Measurements from ENCODE around the gene LRCH3. TPM values are rescaled to one million over a fixed set of nuclear protein-coding genes. Genes with fewer than 3 reads are reported as not detected.

The LRCH3 gene
- total RNA-seq, 1 experiment from 2014 or later, result 75.8 TPM

DNA sequence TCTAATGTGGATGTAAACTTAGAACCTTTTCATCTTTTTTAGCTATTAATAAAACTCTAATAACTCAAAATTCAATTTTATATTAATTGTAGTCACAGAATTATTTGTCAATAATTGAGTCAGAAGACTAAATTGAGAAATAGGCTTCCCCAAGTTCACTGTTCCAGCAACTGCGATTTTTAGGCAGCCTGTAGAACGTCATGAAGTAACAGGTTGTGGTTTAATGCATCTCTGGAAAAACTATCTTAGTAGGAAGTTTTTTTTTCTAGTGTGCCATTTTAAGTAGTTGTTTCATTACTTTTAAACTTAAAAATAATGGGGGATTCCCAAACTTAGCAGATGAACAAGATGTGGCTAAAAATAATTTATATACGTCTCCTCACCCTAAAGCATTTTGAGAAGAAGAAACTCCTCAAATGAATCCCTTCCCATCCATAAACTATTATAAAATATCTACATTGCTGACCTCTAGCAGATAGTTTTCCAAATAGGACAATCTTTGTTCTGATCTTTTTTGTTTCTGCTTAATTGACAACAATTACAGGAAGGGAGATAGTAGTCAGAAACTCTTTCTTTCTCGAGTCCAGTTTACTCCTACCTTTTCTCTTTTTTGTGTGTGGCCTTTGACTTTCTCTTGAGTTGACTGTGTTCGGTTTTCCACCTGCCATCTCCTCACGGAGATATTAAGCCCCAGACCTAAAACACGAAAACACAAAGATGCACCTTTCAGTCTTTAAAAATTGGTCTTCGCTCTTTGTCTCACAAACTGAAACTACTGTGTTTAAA, 43.1 kb downstream of the LRCH3 start:
- Histone ChIP-seq H3K4me1 (ENCODE audit: control insufficient read depth, insufficient read depth, low read length) (no peaks in the 10 kb centered on the region), H3K27me3 (ENCODE audit: control insufficient read depth, insufficient read depth, low read length) (no peaks in the 10 kb centered on the region), H3K36me3 (ENCODE audit: control insufficient read depth, insufficient read depth, low read length) (peaks cover 68% of the 10 kb centered on the region), H3K27ac (ENCODE audit: low read length) (no peak overlapping the region), H3K4me3 (ENCODE audit: low read depth in 2 of 2, low read length in 2 of 2) (no peak overlapping the region), H3K9me3 (ENCODE audit: control insufficient read depth, insufficient read depth, low read depth, low read length) (no peaks in the 10 kb centered on the region)
- DNase-seq (ENCODE audit: low read depth, low spot score) (no peak), ATAC-seq (no peak)
- TSS peak; percentile 33 for BruUV-seq (replicated peaks)
- CTCF ChIA-PET, result no interaction called here
- TF ChIP-seq, protein P1, sequence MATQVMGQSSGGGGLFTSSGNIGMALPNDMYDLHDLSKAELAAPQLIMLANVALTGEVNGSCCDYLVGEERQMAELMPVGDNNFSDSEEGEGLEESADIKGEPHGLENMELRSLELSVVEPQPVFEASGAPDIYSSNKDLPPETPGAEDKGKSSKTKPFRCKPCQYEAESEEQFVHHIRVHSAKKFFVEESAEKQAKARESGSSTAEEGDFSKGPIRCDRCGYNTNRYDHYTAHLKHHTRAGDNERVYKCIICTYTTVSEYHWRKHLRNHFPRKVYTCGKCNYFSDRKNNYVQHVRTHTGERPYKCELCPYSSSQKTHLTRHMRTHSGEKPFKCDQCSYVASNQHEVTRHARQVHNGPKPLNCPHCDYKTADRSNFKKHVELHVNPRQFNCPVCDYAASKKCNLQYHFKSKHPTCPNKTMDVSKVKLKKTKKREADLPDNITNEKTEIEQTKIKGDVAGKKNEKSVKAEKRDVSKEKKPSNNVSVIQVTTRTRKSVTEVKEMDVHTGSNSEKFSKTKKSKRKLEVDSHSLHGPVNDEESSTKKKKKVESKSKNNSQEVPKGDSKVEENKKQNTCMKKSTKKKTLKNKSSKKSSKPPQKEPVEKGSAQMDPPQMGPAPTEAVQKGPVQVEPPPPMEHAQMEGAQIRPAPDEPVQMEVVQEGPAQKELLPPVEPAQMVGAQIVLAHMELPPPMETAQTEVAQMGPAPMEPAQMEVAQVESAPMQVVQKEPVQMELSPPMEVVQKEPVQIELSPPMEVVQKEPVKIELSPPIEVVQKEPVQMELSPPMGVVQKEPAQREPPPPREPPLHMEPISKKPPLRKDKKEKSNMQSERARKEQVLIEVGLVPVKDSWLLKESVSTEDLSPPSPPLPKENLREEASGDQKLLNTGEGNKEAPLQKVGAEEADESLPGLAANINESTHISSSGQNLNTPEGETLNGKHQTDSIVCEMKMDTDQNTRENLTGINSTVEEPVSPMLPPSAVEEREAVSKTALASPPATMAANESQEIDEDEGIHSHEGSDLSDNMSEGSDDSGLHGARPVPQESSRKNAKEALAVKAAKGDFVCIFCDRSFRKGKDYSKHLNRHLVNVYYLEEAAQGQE (IDR thresholded peaks at IDR 0.05; ENCODE audit: insufficient read depth in 1 of 2, low read depth in 2 of 2, low read length in 1 of 2), result no peak
- TF ChIP-seq POLR2AphosphoS5 (IDR thresholded peaks at IDR 0.05; ENCODE audit: low read depth, low read length) (no peak), SIN3A (IDR thresholded peaks at IDR 0.05; ENCODE audit: borderline replicate concordance, insufficient read depth, low read depth, low read length) (no peak), TCF7L2 (IDR thresholded peaks at IDR 0.05; ENCODE audit: low read depth, low read length) (no peak)
- TF ChIP-seq, protein P2, sequence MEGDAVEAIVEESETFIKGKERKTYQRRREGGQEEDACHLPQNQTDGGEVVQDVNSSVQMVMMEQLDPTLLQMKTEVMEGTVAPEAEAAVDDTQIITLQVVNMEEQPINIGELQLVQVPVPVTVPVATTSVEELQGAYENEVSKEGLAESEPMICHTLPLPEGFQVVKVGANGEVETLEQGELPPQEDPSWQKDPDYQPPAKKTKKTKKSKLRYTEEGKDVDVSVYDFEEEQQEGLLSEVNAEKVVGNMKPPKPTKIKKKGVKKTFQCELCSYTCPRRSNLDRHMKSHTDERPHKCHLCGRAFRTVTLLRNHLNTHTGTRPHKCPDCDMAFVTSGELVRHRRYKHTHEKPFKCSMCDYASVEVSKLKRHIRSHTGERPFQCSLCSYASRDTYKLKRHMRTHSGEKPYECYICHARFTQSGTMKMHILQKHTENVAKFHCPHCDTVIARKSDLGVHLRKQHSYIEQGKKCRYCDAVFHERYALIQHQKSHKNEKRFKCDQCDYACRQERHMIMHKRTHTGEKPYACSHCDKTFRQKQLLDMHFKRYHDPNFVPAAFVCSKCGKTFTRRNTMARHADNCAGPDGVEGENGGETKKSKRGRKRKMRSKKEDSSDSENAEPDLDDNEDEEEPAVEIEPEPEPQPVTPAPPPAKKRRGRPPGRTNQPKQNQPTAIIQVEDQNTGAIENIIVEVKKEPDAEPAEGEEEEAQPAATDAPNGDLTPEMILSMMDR (IDR thresholded peaks at IDR 0.05), result no peak
- in situ Hi-C loops (cut with HindIII; ENCODE audit: low pct_unique_long_range_greater_than_20kb, low sequenced_read_pairs), result no loop called here
- intact Hi-C loops (cut with micrococcal nuclease; ENCODE audit: unreplicated experiment), result no loop called here
- POLR2A ChIA-PET, result no interaction called here

DNA sequence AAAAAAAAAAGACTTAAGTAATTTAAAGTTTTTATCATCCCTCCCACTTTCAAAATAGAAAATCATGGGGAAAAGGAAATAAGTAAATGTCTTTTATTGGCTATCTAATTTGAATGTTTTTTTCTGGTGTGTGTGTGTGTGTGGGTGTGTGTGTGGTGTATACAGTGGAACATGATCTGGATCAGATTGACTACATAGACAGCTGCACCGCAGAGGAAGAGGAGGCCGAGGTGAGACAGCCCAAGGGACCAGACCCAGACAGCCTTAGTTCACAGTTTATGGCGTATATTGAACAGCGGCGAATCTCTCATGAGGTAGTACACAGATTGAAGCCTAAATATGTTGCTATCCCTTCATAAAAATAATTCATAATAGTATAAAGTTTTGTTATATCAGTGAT, 44.5 kb downstream of the LRCH3 start:
- peaks cover 64% of the 10 kb centered on the region for H3K36me3 ChIP-seq (ENCODE audit: control insufficient read depth, insufficient read depth, low read length)
- no TSS peak for BruUV-seq (replicated peaks)
- CTCF ChIA-PET, result no interaction called here
- no peak for ATAC-seq
- DNase-seq (ENCODE audit: low read depth, low spot score), result no peak
- POLR2A ChIA-PET, result no interaction called here
- no peak overlapping the region for H3K27ac ChIP-seq (ENCODE audit: low read length)
- H3K9me3 ChIP-seq (ENCODE audit: control insufficient read depth, insufficient read depth, low read depth, low read length), result no peaks in the 10 kb centered on the region
- H3K4me3 ChIP-seq (ENCODE audit: low read depth in 2 of 2, low read length in 2 of 2), result no peak overlapping the region
- no peaks in the 10 kb centered on the region for H3K4me1 ChIP-seq (ENCODE audit: control insufficient read depth, insufficient read depth, low read length)
- TF ChIP-seq TCF7L2 (IDR thresholded peaks at IDR 0.05; ENCODE audit: low read depth, low read length), result no peak
- TF ChIP-seq, protein P1 (IDR thresholded peaks at IDR 0.05; ENCODE audit: insufficient read depth in 1 of 2, low read depth in 2 of 2, low read length in 1 of 2), result no peak
- TF ChIP-seq POLR2AphosphoS5 (IDR thresholded peaks at IDR 0.05; ENCODE audit: low read depth, low read length), result no peak
- TF ChIP-seq, protein P2 (IDR thresholded peaks at IDR 0.05), result no peak
- TF ChIP-seq SIN3A (IDR thresholded peaks at IDR 0.05; ENCODE audit: borderline replicate concordance, insufficient read depth, low read depth, low read length), result no peak
- in situ Hi-C loops (cut with HindIII; ENCODE audit: low pct_unique_long_range_greater_than_20kb, low sequenced_read_pairs), result no loop called here
- H3K27me3 ChIP-seq (ENCODE audit: control insufficient read depth, insufficient read depth, low read length), result no peaks in the 10 kb centered on the region
- intact Hi-C loops (cut with micrococcal nuclease; ENCODE audit: unreplicated experiment), result no loop called here
